ENCODE measurements around the gene ATN1. TPM values are rescaled to one million over a fixed set of nuclear protein-coding genes. Genes with fewer than 3 reads are reported as not detected.
"Not testable (repeated sequence)": the region's sequence is repeated elsewhere in the genome, so short reads cannot be mapped to it uniquely, and the experiment has no call there.

Gene ATN1
- total and polyA plus RNA-seq, 4 donors, result 3.6 to 12.6 (median 7.9) TPM

DNA sequence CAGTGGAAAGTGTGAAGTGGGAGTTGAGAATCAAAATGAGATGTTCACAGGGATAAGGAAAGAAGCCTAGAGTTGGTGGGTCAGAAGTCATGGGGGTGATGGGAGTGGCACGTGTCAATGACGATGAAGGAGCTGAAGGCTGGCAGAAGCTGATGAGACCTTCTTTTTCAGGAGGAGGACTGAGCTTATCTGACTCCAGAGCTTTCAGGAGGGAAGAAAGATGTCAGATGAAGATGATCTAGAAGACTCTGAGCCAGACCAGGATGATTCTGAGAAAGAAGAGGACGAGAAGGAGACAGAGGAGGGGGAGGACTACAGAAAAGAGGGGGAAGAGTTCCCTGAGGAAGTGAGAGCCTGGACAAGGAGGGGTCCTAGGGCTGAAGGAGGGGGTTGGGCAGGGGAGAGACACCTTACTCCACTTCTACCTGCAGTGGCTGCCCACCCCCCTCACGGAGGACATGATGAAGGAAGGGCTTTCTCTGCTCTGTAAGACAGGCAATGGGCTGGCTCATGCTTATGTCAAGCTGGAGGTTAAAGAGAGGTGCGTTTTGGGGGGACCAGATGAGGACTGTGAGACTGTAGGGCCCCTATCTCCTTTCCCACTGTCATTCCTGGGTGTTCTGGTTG is 22.2 kb upstream of the ATN1 start:
- DNase-seq (ENCODE audit: low spot score), result no peak
- H3K27ac ChIP-seq (ENCODE audit: low read depth in 1 of 2, low read length in 2 of 2), result no peak overlapping the region
- 67% methylated on average over 5 of the region's 5 CpGs for WGBS

DNA sequence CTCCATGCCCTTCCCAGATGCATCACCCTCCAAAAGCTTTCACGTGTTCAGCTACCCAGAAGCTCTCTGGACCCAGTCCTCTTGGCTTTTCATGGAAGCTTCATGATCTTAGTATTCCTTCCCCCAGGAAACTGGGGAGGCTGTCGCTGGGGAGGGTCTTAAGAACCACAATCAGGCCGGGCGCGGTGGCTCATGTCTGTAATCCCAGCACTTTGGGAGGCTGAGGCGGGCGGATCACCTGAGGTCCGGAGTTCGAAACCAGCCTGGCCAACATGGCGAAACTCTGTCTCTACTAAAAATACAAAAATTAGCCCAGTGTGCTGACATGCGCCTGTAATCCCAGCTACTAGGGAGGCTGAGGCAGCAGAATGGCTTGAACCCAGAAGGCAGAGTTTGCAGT is 19.6 kb upstream of the ATN1 start:
- H3K4me1 ChIP-seq (ENCODE audit: control insufficient read depth in 4 of 4, insufficient read depth in 4 of 4, low read length in 3 of 4), result peaks cover 1 to 11% (median 8%) of the 10 kb centered on the region in 4 donors
- H3K36me3 ChIP-seq (ENCODE audit: control insufficient read depth in 4 of 4, insufficient read depth in 3 of 4, low read depth in 1 of 4, low read length in 3 of 4); H3K9me3 ChIP-seq (ENCODE audit: control insufficient read depth in 4 of 4, low read length in 3 of 4); H3K4me3 ChIP-seq (ENCODE audit: low read depth in 1 of 3, low read length in 3 of 3); H3K9ac ChIP-seq (ENCODE audit: low read depth in 1 of 2, low read length in 2 of 2); H3K27me3 ChIP-seq (ENCODE audit: control insufficient read depth in 4 of 4, insufficient read depth in 4 of 4, low read length in 3 of 4); H3K27ac ChIP-seq (ENCODE audit: low read depth in 1 of 2, low read length in 2 of 2); DNase-seq (ENCODE audit: low spot score): not testable (repeated sequence)
- 96% methylated on average over 11 of the region's 11 CpGs for WGBS

More for the DNA sequence above, 22.2 kb upstream of the ATN1 start:
- Histone ChIP-seq H3K4me3 (ENCODE audit: low read depth in 1 of 3, low read length in 3 of 3) (no peak overlapping the region), H3K4me1 (ENCODE audit: control insufficient read depth in 4 of 4, insufficient read depth in 4 of 4, low read length in 3 of 4) (peaks cover 1 to 11% (median 8%) of the 10 kb centered on the region in 4 donors), H3K27me3 (ENCODE audit: control insufficient read depth in 4 of 4, insufficient read depth in 4 of 4, low read length in 3 of 4) (no peaks in the 10 kb centered on the region), H3K9ac (ENCODE audit: low read depth in 1 of 2, low read length in 2 of 2) (no peak overlapping the region), H3K36me3 (ENCODE audit: control insufficient read depth in 4 of 4, insufficient read depth in 3 of 4, low read depth in 1 of 4, low read length in 3 of 4) (no peaks in the 10 kb centered on the region), H3K9me3 (ENCODE audit: control insufficient read depth in 4 of 4, low read length in 3 of 4) (no peaks in the 10 kb centered on the region)
- TF ChIP-seq, protein P1, sequence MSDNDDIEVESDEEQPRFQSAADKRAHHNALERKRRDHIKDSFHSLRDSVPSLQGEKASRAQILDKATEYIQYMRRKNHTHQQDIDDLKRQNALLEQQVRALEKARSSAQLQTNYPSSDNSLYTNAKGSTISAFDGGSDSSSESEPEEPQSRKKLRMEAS (IDR thresholded peaks at IDR 0.05), result no peak
- TF ChIP-seq, protein P2, sequence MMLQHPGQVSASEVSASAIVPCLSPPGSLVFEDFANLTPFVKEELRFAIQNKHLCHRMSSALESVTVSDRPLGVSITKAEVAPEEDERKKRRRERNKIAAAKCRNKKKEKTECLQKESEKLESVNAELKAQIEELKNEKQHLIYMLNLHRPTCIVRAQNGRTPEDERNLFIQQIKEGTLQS (IDR thresholded peaks at IDR 0.05), result no peak
- TF ChIP-seq SP1 (IDR thresholded peaks at IDR 0.05), result no peak
- no peak for TF ChIP-seq YY1 (IDR thresholded peaks at IDR 0.05)
- TF ChIP-seq NR2F2 (IDR thresholded peaks at IDR 0.05), result no peak
- TF ChIP-seq GABPA (IDR thresholded peaks at IDR 0.05 in 1 of 2, conservative IDR thresholded peaks at IDR 0.05 in 1 of 2), result no peak
- no peak for TF ChIP-seq RXRA (IDR thresholded peaks at IDR 0.05)
- no peak for TF ChIP-seq EGR1 (IDR thresholded peaks at IDR 0.05; ENCODE audit: low read depth in 2 of 2)
- no peak for TF ChIP-seq FOXA1 (IDR thresholded peaks at IDR 0.05)
- no peak for TF ChIP-seq JUND (IDR thresholded peaks at IDR 0.05)
- TF ChIP-seq, protein P3, sequence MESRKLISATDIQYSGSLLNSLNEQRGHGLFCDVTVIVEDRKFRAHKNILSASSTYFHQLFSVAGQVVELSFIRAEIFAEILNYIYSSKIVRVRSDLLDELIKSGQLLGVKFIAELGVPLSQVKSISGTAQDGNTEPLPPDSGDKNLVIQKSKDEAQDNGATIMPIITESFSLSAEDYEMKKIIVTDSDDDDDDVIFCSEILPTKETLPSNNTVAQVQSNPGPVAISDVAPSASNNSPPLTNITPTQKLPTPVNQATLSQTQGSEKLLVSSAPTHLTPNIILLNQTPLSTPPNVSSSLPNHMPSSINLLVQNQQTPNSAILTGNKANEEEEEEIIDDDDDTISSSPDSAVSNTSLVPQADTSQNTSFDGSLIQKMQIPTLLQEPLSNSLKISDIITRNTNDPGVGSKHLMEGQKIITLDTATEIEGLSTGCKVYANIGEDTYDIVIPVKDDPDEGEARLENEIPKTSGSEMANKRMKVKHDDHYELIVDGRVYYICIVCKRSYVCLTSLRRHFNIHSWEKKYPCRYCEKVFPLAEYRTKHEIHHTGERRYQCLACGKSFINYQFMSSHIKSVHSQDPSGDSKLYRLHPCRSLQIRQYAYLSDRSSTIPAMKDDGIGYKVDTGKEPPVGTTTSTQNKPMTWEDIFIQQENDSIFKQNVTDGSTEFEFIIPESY (IDR thresholded peaks at IDR 0.05), result no peak
- TF ChIP-seq, protein P4, sequence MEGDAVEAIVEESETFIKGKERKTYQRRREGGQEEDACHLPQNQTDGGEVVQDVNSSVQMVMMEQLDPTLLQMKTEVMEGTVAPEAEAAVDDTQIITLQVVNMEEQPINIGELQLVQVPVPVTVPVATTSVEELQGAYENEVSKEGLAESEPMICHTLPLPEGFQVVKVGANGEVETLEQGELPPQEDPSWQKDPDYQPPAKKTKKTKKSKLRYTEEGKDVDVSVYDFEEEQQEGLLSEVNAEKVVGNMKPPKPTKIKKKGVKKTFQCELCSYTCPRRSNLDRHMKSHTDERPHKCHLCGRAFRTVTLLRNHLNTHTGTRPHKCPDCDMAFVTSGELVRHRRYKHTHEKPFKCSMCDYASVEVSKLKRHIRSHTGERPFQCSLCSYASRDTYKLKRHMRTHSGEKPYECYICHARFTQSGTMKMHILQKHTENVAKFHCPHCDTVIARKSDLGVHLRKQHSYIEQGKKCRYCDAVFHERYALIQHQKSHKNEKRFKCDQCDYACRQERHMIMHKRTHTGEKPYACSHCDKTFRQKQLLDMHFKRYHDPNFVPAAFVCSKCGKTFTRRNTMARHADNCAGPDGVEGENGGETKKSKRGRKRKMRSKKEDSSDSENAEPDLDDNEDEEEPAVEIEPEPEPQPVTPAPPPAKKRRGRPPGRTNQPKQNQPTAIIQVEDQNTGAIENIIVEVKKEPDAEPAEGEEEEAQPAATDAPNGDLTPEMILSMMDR (IDR thresholded peaks at IDR 0.05; ENCODE audit: low read depth, low read length, missing input control), result no peak
- no peak for TF ChIP-seq HNF4G (IDR thresholded peaks at IDR 0.05)
